Activated B cell treated with CpG ODN at 0.5 μM for 24 hours (primary cell): ENCODE measurements around the gene SRP14. TPM values are rescaled to one million over a fixed set of nuclear protein-coding genes. Genes with fewer than 3 reads are reported as not detected.

ENCODE experiments used
- ATAC-seq: fragments of 200-7000 bp; cut with Tn5 transposase; one replicate; pipeline ENCODE4 v1.10.0; 2021; ENCODE audit warnings: low read depth, mild to moderate bottlenecking, moderate library complexity
- CTCF ChIA-PET: fragments of 350-600 bp; sonication (Branson Sonifier 250); formaldehyde crosslinking; loops from one replicate; lab custom pipeline; 2021; ENCODE audit warnings: antibody characterized with exemption; lab: Charles Lee
- POLR2A ChIA-PET: fragments of 350-600 bp; sonication (Branson Sonifier 250); formaldehyde crosslinking; loops from one replicate; lab custom pipeline; 2021; ENCODE audit warnings: antibody characterized with exemption; lab: Charles Lee
- DNase-seq: peaks from one replicate; pipeline ENCODE4 v3.0.0; 2022
- H3K27ac Mint-ChIP-seq: one replicate; pipeline ENCODE4 v1.8.0; 2020; ENCODE audit warnings: mixed read lengths
- H3K27me3 Mint-ChIP-seq: one replicate; pipeline ENCODE4 v1.8.0; 2021; ENCODE audit warnings: mixed read lengths
- H3K36me3 Mint-ChIP-seq: one replicate; pipeline ENCODE4 v1.8.0; 2021; ENCODE audit warnings: low read depth, mixed read lengths
- H3K4me1 Mint-ChIP-seq: one replicate; pipeline ENCODE4 v1.8.0; 2021; ENCODE audit warnings: mixed read lengths
- H3K4me3 Mint-ChIP-seq: one replicate; pipeline ENCODE4 v1.8.0; 2020; ENCODE audit warnings: mild to moderate bottlenecking, mixed read lengths
- H3K9me3 Mint-ChIP-seq: one replicate; pipeline ENCODE4 v1.8.0; 2020; ENCODE audit warnings: mixed read lengths
- CTCF ChIP-seq: fragments of 200-600 bp; IDR thresholded peaks from one replicate; pipeline ENCODE4 v1.8.0; 2022; ENCODE audit warnings: antibody characterized with exemption, mild to moderate bottlenecking
- intact Hi-C: fragments of 100-400 bp; cut with micrococcal nuclease; formaldehyde crosslinking; loops from one replicate; pipeline ENCODE4 v1.15.1; 2024
- total RNA-seq: library from RNA; stranded (reverse); gene quantifications from 2 replicates; pipeline ENCODE4 v1.2.3, GENCODE V29; 2022

SRP14 gene
- total RNA-seq, 1 donor from 2014 or later = 183 TPM

GRCh38 chr15:40047415-40048210 is 8.6 kb upstream of the SRP14 start:
- H3K4me3 Mint-ChIP-seq = peak overlapping the region; percentile 42
- ChIA-PET POLR2A (interaction anchor here (0.8 to 13.9 kb wide), 22 partner anchors 8 to 289 kb away, joined by 3 to 1329 read pairs (median 9); partner anchors contain the start of genes BMF, INAFM2, PAK6 and PLCB2), CTCF (interaction anchor here (0.7 to 11.2 kb wide), 12 partner anchors 8 to 261 kb away, joined by 3 to 519 read pairs (median 6); partner anchors contain the start of gene BMF)
- intact Hi-C loops = loop anchor here (1.0 to 10.0 kb wide), 3 partner anchors 17 to 377 kb away; no protein-coding TSS in a partner anchor
- H3K27ac Mint-ChIP-seq = peak overlapping the region; percentile 93
- H3K4me1 Mint-ChIP-seq = peaks cover 72% of the 10 kb centered on the region
- no peaks in the 10 kb centered on the region for H3K9me3 Mint-ChIP-seq
- ATAC-seq (peak; percentile 57), DNase-seq (peak; percentile 40)
- no peaks in the 10 kb centered on the region for H3K27me3 Mint-ChIP-seq
- TF ChIP-seq CTCF = no peak
- no peaks in the 10 kb centered on the region for H3K36me3 Mint-ChIP-seq

GRCh38 chr15:40046721-40047414 is 7.9 kb upstream of the SRP14 start:
- intact Hi-C loops = loop anchor here (1.0 to 10.0 kb wide), 3 partner anchors 17 to 378 kb away; no protein-coding TSS in a partner anchor
- DNase-seq (no peak), ATAC-seq (no peak)
- Mint-ChIP-seq H3K4me1 (peaks cover 65% of the 10 kb centered on the region), H3K27me3 (no peaks in the 10 kb centered on the region), H3K27ac (peak overlapping the region; percentile 93), H3K36me3 (no peaks in the 10 kb centered on the region), H3K4me3 (peak overlapping the region; percentile 67), H3K9me3 (no peaks in the 10 kb centered on the region)
- CTCF ChIA-PET = interaction anchor here (0.9 to 11.2 kb wide), 12 partner anchors 9 to 291 kb away, joined by 3 to 519 read pairs (median 8); partner anchors contain the start of gene BMF
- POLR2A ChIA-PET = interaction anchor here (0.8 to 13.9 kb wide), 20 partner anchors 8 to 276 kb away, joined by 3 to 1329 read pairs (median 12); partner anchors contain the start of genes BMF, INAFM2, PAK6 and PLCB2
- TF ChIP-seq CTCF = no peak

- peak; percentile 12 for ATAC-seq
Observed at GRCh38 chr15:40045572-40046217, 6.7 kb upstream of the SRP14 start.

More at GRCh38 chr15:40045572-40046217, 6.7 kb upstream of the SRP14 start:
- Mint-ChIP-seq H3K27me3 (no peaks in the 10 kb centered on the region), H3K9me3 (no peaks in the 10 kb centered on the region), H3K36me3 (no peaks in the 10 kb centered on the region), H3K4me3 (peak overlapping the region; percentile 46), H3K27ac (peak overlapping the region; percentile 93), H3K4me1 (peaks cover 62% of the 10 kb centered on the region)
- DNase-seq = no peak
- intact Hi-C loops = loop anchor here (1.0 to 10.0 kb wide), 9 partner anchors 24 to 379 kb away; no protein-coding TSS in a partner anchor
- ChIA-PET CTCF (interaction anchor here (0.7 to 11.2 kb wide), 35 partner anchors 9 to 292 kb away, joined by 3 to 519 read pairs (median 4); partner anchors contain the start of genes BMF, BUB1B and INAFM2), POLR2A (interaction anchor here (0.7 to 13.9 kb wide), 15 partner anchors 10 to 263 kb away, joined by 3 to 1329 read pairs (median 7); partner anchors contain the start of genes BMF and PLCB2)
- TF ChIP-seq CTCF = no peak
